ENCODE measurements around the gene ALPK3. TPM values are rescaled to one million over a fixed set of nuclear protein-coding genes. Genes with fewer than 3 reads are reported as not detected.

The ALPK3 gene
- total RNA-seq, 1 experiment from 2014 or later: 17.7 TPM

DNA sequence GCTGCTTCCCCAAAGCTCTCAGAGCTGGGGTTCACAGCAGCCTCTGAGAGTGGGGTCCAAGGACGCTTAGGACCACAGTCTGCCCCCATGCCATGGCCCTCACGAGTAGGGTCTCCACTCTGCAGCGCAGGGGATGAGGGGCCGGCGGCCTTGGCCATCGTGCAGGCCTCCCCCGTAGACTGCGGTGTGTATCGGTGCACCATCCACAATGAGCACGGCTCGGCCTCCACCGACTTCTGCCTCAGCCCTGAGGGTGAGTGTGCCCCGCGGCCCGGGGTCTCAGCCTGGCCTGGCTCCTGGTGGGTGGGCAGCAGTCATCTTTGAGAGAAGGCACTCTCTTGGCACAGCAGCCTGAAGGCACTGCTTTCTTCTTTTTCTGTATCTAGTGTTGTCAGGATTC is 42.5 kb downstream of the ALPK3 start:
- Histone ChIP-seq H3K18ac (ENCODE audit: insufficient read length, low read depth, low read length) (no peak overlapping the region), H2BK15ac (ENCODE audit: low read depth, low read length) (no peak overlapping the region), H3K9me3 (ENCODE audit: control insufficient read depth, low read depth, low read length) (no peaks in the 10 kb centered on the region), H3K27me3 (ENCODE audit: insufficient read depth, low read length) (no peaks in the 10 kb centered on the region), H4K91ac (ENCODE audit: insufficient read length, low read depth, low read length) (no peak overlapping the region), H3K4me1 (ENCODE audit: insufficient read depth, low read length) (no peaks in the 10 kb centered on the region), H3K14ac (ENCODE audit: insufficient read depth, low read length) (no peak overlapping the region), H2BK5ac (ENCODE audit: insufficient read length, low read length) (no peak overlapping the region), H3K79me2 (ENCODE audit: insufficient read depth, low read length) (no peaks in the 10 kb centered on the region), H2BK12ac (ENCODE audit: insufficient read length, low read depth, low read length) (no peak overlapping the region), H3K9ac (ENCODE audit: extremely low read depth, insufficient read length, low read length) (no peak overlapping the region), H3K23me2 (ENCODE audit: insufficient read length, low read depth, low read length, poor library complexity, severe bottlenecking) (no peaks in the 10 kb centered on the region), H2BK120ac (ENCODE audit: low read depth, low read length, poor library complexity, severe bottlenecking) (no peak overlapping the region), H3K4me2 (ENCODE audit: insufficient read depth, insufficient read length, low read length) (no peak overlapping the region), H4K20me1 (ENCODE audit: control insufficient read depth, insufficient read depth, insufficient read length) (no peaks in the 10 kb centered on the region), H3K27ac (ENCODE audit: insufficient read length, low read depth, low read length) (no peak overlapping the region), H3K79me1 (ENCODE audit: insufficient read depth, low read depth, low read length, poor library complexity, severe bottlenecking) (no peaks in the 10 kb centered on the region), H4K8ac (replicated peaks; ENCODE audit: insufficient read length, low read depth, low read length) (no peak overlapping the region), H2BK20ac (ENCODE audit: low read depth, low read length, poor library complexity, severe bottlenecking) (no peak overlapping the region), H3K4ac (ENCODE audit: low read depth, low read length) (no peak overlapping the region), H3T11ph (ENCODE audit: low read length) (no peak overlapping the region), H3K23ac (ENCODE audit: insufficient read length, low read depth, low read length) (no peak overlapping the region), H2AK5ac (ENCODE audit: insufficient read length, low read length) (no peak overlapping the region), H2AFZ (ENCODE audit: low read length) (no peak overlapping the region), H3K56ac (ENCODE audit: insufficient read length, low read depth, low read length) (no peak overlapping the region), H4K5ac (ENCODE audit: insufficient read length, low read depth, low read length) (no peak overlapping the region)
- Mint-ChIP-seq H3K4me3 (no peak overlapping the region), H3K4me1 (no peaks in the 10 kb centered on the region; a peak in 1 of 4 replicates), H3K27me3 (ENCODE audit: low read depth) (no peaks in the 10 kb centered on the region), H3K9me3 (no peaks in the 10 kb centered on the region), H3K36me3 (ENCODE audit: insufficient read depth in 1 of 3, low read depth in 3 of 3) (peaks cover 0 to 34% (median 7%) of the 10 kb centered on the region in 3 experiments; a peak in 5 of 7 replicates), H3K27ac (no peak overlapping the region)
- WGBS (ENCODE audit: extremely low coverage, insufficient read length, low lambda C conversion rate): no CpG with 5 or more reads among the region's 15 CpGs
- TF ChIP-seq, protein P1, sequence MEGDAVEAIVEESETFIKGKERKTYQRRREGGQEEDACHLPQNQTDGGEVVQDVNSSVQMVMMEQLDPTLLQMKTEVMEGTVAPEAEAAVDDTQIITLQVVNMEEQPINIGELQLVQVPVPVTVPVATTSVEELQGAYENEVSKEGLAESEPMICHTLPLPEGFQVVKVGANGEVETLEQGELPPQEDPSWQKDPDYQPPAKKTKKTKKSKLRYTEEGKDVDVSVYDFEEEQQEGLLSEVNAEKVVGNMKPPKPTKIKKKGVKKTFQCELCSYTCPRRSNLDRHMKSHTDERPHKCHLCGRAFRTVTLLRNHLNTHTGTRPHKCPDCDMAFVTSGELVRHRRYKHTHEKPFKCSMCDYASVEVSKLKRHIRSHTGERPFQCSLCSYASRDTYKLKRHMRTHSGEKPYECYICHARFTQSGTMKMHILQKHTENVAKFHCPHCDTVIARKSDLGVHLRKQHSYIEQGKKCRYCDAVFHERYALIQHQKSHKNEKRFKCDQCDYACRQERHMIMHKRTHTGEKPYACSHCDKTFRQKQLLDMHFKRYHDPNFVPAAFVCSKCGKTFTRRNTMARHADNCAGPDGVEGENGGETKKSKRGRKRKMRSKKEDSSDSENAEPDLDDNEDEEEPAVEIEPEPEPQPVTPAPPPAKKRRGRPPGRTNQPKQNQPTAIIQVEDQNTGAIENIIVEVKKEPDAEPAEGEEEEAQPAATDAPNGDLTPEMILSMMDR (conservative IDR thresholded peaks at IDR 0.05): no peak
- no peak for DNase-seq

Data from H9 (cell line).